ENCODE results near the gene ECE2.

DNA sequence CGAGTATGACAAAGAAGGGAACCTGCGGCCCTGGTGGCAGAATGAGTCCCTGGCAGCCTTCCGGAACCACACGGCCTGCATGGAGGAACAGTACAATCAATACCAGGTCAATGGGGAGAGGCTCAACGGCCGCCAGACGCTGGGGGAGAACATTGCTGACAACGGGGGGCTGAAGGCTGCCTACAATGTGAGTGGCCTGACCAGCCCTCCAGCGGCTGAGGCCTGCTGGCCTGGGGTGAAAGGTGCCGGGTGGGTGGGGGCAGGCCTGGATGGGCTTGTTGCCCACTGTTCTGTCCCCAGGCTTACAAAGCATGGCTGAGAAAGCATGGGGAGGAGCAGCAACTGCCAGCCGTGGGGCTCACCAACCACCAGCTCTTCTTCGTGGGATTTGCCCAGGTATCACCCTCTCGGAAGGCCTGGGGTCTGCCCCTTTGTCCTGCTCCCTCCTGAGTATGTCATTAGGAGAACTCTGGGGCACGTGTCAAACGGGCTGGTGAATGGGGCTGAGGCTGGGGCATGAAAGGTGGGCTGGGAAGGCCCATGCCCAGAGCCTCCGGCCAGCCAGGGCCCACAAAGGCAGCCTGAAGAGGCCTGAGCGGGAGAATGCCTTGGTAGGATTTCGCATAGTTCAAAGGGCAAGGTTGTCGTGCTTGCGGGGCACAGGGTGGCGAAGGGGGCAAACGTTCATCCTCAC, 15.4 kb downstream of the ECE2 start:
- TF ChIP-seq, protein P1, sequence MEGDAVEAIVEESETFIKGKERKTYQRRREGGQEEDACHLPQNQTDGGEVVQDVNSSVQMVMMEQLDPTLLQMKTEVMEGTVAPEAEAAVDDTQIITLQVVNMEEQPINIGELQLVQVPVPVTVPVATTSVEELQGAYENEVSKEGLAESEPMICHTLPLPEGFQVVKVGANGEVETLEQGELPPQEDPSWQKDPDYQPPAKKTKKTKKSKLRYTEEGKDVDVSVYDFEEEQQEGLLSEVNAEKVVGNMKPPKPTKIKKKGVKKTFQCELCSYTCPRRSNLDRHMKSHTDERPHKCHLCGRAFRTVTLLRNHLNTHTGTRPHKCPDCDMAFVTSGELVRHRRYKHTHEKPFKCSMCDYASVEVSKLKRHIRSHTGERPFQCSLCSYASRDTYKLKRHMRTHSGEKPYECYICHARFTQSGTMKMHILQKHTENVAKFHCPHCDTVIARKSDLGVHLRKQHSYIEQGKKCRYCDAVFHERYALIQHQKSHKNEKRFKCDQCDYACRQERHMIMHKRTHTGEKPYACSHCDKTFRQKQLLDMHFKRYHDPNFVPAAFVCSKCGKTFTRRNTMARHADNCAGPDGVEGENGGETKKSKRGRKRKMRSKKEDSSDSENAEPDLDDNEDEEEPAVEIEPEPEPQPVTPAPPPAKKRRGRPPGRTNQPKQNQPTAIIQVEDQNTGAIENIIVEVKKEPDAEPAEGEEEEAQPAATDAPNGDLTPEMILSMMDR (tag by site-specific recombination; IDR thresholded peaks at IDR 0.05): no peak
- TF ChIP-seq, protein P2, sequence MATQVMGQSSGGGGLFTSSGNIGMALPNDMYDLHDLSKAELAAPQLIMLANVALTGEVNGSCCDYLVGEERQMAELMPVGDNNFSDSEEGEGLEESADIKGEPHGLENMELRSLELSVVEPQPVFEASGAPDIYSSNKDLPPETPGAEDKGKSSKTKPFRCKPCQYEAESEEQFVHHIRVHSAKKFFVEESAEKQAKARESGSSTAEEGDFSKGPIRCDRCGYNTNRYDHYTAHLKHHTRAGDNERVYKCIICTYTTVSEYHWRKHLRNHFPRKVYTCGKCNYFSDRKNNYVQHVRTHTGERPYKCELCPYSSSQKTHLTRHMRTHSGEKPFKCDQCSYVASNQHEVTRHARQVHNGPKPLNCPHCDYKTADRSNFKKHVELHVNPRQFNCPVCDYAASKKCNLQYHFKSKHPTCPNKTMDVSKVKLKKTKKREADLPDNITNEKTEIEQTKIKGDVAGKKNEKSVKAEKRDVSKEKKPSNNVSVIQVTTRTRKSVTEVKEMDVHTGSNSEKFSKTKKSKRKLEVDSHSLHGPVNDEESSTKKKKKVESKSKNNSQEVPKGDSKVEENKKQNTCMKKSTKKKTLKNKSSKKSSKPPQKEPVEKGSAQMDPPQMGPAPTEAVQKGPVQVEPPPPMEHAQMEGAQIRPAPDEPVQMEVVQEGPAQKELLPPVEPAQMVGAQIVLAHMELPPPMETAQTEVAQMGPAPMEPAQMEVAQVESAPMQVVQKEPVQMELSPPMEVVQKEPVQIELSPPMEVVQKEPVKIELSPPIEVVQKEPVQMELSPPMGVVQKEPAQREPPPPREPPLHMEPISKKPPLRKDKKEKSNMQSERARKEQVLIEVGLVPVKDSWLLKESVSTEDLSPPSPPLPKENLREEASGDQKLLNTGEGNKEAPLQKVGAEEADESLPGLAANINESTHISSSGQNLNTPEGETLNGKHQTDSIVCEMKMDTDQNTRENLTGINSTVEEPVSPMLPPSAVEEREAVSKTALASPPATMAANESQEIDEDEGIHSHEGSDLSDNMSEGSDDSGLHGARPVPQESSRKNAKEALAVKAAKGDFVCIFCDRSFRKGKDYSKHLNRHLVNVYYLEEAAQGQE (tag by site-specific recombination; IDR thresholded peaks at IDR 0.05): no peak
- TF ChIP-seq, protein P3, sequence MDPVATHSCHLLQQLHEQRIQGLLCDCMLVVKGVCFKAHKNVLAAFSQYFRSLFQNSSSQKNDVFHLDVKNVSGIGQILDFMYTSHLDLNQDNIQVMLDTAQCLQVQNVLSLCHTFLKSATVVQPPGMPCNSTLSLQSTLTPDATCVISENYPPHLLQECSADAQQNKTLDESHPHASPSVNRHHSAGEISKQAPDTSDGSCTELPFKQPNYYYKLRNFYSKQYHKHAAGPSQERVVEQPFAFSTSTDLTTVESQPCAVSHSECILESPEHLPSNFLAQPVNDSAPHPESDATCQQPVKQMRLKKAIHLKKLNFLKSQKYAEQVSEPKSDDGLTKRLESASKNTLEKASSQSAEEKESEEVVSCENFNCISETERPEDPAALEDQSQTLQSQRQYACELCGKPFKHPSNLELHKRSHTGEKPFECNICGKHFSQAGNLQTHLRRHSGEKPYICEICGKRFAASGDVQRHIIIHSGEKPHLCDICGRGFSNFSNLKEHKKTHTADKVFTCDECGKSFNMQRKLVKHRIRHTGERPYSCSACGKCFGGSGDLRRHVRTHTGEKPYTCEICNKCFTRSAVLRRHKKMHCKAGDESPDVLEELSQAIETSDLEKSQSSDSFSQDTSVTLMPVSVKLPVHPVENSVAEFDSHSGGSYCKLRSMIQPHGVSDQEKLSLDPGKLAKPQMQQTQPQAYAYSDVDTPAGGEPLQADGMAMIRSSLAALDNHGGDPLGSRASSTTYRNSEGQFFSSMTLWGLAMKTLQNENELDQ (tag by site-specific recombination; IDR thresholded peaks at IDR 0.05; ENCODE audit: low read depth): no peak
- TF ChIP-seq ZNF549 (tag by site-specific recombination; IDR thresholded peaks at IDR 0.05) (no peak), GLIS2 (tag by site-specific recombination; IDR thresholded peaks at IDR 0.05) (no peak), ZNF335 (tag by site-specific recombination; conservative IDR thresholded peaks at IDR 0.05) (no peak), SETDB1 (IDR thresholded peaks at IDR 0.05; ENCODE audit: insufficient read length, low read length) (no peak), REPIN1 (tag by site-specific recombination; IDR thresholded peaks at IDR 0.05; ENCODE audit: low read depth) (no peak)
- TF ChIP-seq, protein P4, sequence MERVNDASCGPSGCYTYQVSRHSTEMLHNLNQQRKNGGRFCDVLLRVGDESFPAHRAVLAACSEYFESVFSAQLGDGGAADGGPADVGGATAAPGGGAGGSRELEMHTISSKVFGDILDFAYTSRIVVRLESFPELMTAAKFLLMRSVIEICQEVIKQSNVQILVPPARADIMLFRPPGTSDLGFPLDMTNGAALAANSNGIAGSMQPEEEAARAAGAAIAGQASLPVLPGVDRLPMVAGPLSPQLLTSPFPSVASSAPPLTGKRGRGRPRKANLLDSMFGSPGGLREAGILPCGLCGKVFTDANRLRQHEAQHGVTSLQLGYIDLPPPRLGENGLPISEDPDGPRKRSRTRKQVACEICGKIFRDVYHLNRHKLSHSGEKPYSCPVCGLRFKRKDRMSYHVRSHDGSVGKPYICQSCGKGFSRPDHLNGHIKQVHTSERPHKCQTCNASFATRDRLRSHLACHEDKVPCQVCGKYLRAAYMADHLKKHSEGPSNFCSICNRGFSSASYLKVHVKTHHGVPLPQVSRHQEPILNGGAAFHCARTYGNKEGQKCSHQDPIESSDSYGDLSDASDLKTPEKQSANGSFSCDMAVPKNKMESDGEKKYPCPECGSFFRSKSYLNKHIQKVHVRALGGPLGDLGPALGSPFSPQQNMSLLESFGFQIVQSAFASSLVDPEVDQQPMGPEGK (tag by site-specific recombination; IDR thresholded peaks at IDR 0.05): no peak
- TF ChIP-seq, protein P5, sequence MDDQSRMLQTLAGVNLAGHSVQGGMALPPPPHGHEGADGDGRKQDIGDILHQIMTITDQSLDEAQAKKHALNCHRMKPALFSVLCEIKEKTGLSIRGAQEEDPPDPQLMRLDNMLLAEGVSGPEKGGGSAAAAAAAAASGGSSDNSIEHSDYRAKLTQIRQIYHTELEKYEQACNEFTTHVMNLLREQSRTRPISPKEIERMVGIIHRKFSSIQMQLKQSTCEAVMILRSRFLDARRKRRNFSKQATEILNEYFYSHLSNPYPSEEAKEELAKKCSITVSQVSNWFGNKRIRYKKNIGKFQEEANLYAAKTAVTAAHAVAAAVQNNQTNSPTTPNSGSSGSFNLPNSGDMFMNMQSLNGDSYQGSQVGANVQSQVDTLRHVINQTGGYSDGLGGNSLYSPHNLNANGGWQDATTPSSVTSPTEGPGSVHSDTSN (CRISPR knock-in tag; IDR thresholded peaks at IDR 0.05): no peak

Measured in HEK293 (cell line).